IPS DF 4.7 (cell line): ENCODE measurements around the gene SOX18.

Experiments used
- DNase-seq: peaks from one replicate; pipeline ENCODE4 v3.0.0-alpha.2; 2013; ENCODE audit warnings: low spot score; ENCODE audit errors: extremely low read depth

The SOX18 gene

DNA sequence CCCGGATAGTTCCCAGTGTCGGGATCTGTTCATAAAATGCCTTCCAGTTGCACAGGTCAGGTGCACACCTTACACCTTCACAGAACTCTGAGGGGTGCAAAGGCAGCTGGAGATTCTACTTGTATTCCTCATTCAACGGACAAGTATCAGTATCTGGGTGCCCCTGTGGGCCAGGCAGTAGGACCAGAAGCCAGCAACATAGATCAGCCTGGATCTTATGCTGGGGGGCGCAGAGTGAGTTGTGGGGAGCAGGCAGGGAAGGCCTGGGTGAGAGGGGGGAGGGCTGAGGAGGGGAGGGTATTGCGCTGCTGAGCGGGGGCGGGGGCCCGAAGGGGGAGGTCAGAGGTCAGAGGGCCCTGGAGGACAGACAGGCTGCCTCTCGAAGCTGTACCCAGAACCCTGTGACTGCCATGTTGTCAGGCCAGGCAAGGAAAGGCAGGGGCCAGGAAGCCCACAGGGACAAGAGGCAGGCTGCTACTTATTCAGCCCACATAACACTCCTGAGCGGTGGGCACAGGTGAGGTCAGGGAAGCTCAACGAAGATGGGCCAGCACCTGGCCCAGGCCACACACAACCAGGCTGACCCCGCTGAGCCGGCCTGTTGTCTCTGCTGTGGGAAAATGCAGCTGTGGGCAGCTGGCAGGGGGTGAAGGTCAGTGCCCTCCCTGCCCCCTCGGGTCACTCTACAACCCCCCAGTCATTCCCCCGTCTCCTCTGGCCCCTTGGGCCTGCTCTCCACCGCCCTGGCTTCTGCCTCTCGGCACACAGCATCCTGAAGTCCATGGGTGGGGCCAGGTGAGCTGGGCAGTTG is 31.6 kb upstream of the SOX18 start:
- no peak for DNase-seq

GRCh38 chr20:64080013-64080812 is 30.8 kb upstream of the SOX18 start, which contains the start of gene OPRL1:
Gene OPRL1, plus strand, starts transcription at chr20:64080082. Its CDS starts 12,639 bp downstream, at chr20:64092721.
- no peak for DNase-seq

DNA sequence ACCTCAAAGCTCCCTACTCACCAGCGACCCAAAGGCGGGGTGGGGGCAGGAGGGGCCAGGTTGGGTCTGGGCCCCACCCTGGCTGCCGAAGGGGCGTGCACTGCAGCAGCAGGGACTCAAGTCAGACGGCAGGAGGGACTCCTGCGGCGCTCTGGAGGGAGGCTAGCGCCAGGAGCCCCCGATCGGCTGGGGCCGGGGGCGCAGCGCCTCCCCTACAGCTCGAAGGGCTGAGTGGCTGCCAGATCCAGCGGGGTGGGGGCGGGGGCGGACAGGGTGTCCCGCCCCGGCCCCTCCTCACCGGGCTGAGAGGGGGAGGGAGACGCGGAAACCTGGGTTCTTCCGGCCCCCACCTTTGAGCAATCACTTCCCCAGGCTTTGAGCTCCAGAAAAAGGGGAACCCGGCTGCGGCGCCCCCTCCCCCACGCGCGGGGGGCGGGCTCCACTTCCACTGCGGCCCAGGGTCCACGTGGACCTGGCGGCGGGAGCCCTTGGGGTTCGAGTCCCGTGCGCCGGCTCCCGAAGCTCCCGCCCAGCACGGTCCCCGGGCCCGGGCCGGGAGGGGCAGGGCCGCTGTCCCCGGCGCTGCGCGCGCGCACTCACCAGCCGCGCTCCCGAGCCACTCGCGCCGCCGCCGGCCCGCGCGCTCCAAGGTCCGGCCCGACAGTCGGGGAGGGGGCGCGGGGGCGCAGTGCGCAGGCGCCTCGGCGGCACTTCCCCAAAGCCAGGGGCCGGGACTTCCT is 30.0 kb upstream of the SOX18 start, which contains the start of gene RGS19:
TSS of gene RGS19 (minus strand) at position 246 of the 740 bp plus-strand sequence. CDS start 2,632 bp downstream, outside the sequence.
- no peak for DNase-seq

GRCh38 chr20:64078934-64079272 is 29.5 kb upstream of the SOX18 start:
- no peak for DNase-seq

- no peak for DNase-seq
These were observed 28.6 kb upstream of the SOX18 start for GRCh38 chr20:64077876-64078551.

DNA sequence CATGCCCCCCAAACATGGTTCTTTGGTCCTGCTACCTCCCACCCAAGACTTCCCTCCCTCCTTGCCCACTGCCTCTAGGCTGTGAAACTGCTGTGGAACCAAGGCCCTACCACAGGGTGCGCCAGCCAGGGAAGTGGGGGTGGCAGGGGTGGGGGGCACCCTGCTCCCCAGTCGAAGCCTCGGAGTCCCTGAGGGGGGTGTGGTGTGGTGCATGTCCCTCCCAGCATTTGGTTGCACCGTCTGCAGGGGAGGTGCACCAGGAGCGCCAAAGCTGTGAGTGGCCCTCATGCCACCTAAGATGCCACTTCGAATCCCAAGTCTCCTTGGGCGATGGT is 28.1 kb upstream of the SOX18 start:
- no peak for DNase-seq

DNA sequence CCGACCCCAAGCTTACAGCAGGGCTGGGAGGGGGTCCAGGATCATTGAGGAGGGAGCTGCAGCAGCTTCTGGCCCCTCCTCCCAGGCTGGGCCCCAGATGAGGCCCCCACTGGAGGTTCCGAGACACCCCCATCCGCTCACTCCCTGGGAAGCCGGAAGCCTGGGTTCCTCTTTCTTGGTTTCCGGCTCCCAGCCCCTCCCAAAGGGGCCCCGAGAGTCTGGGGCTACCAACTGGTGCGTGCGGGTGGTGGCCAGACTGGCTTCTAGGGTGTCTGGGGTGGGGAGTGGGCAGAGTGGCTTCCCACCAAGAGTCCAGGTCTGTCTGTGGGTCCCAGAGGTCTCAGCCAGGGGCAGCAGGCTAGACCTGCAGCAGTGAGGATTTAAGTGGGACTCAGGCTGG is 27.7 kb upstream of the SOX18 start:
- DNase-seq: no peak

- no peak for DNase-seq
These were observed 26.9 kb upstream of the SOX18 start for GRCh38 chr20:64076061-64076997.

DNA sequence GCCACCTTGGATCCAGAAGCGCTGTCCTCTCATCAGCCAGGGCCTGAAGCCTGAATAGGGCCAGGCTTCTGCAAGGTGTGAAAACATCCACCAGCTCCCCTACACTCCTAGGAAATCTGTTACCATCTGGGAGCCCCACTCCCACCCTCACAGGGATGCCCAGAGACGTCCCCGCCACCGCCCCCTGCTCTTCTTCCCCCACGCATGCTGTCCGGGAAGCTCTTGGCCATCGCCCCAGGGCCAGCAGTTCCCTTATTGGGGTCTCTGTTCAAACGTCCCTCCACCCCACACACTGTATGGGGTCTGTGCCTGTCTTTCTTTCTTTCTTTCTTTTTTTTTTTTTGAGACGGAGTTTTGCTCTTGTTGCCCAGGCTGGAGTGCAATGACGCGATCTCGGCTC is 26.1 kb upstream of the SOX18 start:
- no peak for DNase-seq

- DNase-seq: no peak
These were observed 25.5 kb upstream of the SOX18 start for GRCh38 chr20:64074963-64075362.

DNA sequence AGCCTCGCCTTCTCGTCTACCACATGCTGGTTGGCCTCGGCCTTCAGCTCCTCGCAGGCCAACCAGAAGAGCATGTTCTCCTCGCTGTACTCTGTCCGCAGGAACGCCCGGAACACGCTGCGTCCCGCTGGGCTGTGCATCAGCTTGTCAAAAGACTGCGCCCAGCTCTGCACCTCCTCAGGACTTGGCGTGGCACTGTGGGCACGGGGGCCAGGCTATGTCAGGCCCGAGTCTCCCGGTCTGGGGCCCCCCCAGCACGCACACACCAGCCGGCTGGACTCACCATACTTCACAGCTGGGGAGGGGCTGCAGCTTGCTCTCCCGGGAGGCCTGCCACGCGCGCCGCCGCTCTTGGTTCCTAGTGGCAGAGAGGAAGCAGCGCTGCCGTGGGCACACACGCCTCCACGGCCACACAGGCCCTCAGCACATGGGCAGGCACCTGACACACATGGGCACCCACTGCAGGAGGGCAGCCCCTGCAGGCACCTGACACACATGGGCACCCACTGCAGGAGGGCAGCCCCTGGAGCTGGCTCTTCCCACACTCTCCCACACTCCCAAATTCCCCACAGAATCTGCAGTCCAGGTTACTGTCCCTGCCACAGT is 24.8 kb upstream of the SOX18 start:
- no peak for DNase-seq

GRCh38 chr20:64073476-64074183 is 24.2 kb upstream of the SOX18 start:
- DNase-seq: no peak

GRCh38 chr20:64072498-64073063 is 23.1 kb upstream of the SOX18 start:
- DNase-seq: no peak

DNA sequence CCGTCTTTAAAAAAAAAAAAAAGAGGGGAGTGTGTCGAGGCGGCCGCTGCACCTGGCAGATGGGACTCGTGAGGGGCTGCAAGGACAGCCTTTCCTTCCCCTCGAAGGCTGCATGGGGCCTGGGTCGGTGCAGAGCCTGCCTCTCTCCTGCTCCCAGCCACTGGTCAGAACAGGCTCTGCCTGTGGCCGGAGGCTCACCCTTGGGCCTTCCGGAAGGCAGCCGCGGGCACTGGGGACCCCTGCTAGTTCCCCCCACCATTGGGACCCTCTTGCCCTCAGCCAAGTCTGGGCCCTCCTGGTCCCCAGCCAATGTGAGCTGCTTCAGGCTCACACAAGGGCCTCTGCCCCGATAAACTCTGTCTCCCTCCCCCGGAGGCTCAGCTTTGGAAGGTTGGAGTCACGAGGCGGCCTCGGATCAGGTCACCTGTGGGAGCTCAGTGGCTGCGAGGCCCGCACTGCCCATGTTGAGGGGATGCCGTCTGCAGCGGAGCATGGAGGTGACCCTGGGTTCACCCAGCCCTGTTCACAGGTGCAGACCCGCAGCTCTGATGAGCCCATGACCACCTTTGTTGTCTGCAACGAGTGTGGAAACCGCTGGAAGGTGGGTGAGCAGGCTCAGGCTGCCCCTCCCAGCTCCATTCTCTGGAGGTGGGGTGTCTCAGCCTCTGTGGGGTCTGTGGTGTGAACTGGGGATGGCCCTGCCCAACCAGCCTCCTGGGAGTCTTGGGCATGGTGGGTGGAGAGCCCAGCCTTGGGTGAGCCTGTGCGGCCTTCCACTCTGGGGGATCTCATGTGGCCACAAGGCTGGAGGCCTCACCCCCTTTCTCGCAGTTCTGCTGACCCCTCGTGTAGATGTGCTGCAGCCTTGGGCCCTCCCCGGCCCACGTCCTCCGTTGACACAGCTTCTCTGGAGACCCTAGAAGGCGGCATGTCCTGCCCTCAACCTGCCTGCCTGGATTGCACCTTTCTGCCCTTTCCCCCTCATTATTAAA is 22.2 kb upstream of the SOX18 start:
- DNase-seq: no peak

- DNase-seq: no peak
These were observed 21.0 kb upstream of the SOX18 start for GRCh38 chr20:64070244-64070993.

DNA sequence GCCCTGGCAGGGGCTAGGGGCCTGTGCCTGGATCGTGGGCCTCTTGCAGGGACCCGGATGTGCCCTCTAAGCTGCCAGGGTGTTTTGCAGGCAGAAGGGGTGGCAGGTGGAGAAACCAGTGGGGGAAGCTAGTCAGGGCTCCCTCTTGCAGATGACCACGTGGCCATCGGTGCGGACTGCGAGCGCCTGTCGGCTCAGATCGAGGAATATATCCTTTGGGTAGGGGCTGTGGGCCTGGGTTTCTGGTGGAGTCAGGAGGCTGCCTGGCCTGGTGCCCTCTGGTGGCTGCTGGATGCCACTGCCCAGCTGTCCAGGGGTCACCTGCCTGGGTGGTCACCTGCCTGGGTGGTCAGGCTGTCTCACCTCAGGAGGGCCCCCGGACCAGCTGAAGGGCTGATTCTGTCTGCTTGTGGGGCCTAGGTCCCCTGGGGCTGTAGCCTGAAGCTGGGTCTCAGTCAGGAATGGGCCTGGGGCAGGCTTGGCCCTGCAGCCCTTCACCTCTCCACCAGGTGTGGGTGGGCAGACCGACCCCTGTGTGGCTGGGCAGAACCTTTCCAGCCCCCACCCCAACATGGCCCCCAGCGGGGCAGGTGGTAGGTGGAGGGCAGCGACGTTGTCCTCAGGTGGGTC is 20.3 kb upstream of the SOX18 start:
- DNase-seq: no peak
